ENCODE data around the gene AQP3. TPM values are rescaled to one million over a fixed set of nuclear protein-coding genes. Genes with fewer than 3 reads are reported as not detected.
"Not testable (repeated sequence)": the region's sequence is repeated elsewhere in the genome, so short reads cannot be mapped to it uniquely, and the experiment has no call there.

Gene AQP3
- polyA plus RNA-seq, 2 of the 4 experiments (the other 2 are of a cell fraction) = 6.2 to 18.8 TPM

- no peak overlapping the region; a peak in 1 of 6 replicates for H3K27ac ChIP-seq
- H3K4me1 ChIP-seq = peaks cover 30% of the 10 kb centered on the region
- H3K9me3 ChIP-seq = no peaks in the 10 kb centered on the region
- TF ChIP-seq NR3C1 (IDR thresholded peaks at IDR 0.05) (no peak), ZFP36 (IDR thresholded peaks at IDR 0.05; ENCODE audit: borderline replicate concordance, partially characterized antibody) (peak; percentile 30)
- H3K4me3 ChIP-seq = no peak overlapping the region
- 87% methylated on average over 3 of the region's 3 CpGs for WGBS (ENCODE audit: missing lambda C conversion rate)
- DNase-seq (ENCODE audit: low read depth in 1 of 2, low spot score in 1 of 2) (no peak), ATAC-seq (no peak), FAIRE-seq (no peak)
- no peak overlapping the region for H3K4me2 ChIP-seq
- ChIA-PET CTCF (interaction anchor here (1.0 to 12.6 kb wide), 9 partner anchors 8 to 117 kb away, joined by 3 to 177 read pairs (median 4); partner anchors contain the start of genes ANKRD18B and NOL6), POLR2A (no interaction called here)
Observed at GRCh38 chr9:33407061-33407460, 40.3 kb downstream of the AQP3 start.

GRCh38 chr9:33404788-33405362 is 42.5 kb downstream of the AQP3 start:
- Histone ChIP-seq H3K4me2 (no peak overlapping the region), H3K4me1 (peaks cover 30% of the 10 kb centered on the region), H3K9me3 (no peaks in the 10 kb centered on the region), H3K27ac (peak overlapping the region; percentile 27 to 49; a peak in 4 of 6 replicates), H3K4me3 (no peak overlapping the region)
- POLR2A ChIA-PET = interaction anchor here (0.6 to 1.0 kb wide), 3 partner anchors 10 to 115 kb away, joined by 3 to 4 read pairs (median 3); partner anchors contain the start of gene NFX1
- DNase-seq (ENCODE audit: low read depth in 1 of 2, low spot score in 1 of 2) (no peak), ATAC-seq (peak; percentile 42 to 67; a peak in 3 of 6 replicates), FAIRE-seq (no peak)
- WGBS (ENCODE audit: missing lambda C conversion rate) = 69% methylated on average over 4 of the region's 4 CpGs
- TF ChIP-seq POLR2A (IDR thresholded peaks at IDR 0.05; ENCODE audit: low read length) (no peak), FOXS1 (CRISPR knock-in tag; IDR thresholded peaks at IDR 0.05) (no peak), CHD2 (IDR thresholded peaks at IDR 0.05; ENCODE audit: low read length, partially characterized antibody) (no peak), CBX8 (IDR thresholded peaks at IDR 0.05) (no peak), HOXA7 (CRISPR knock-in tag; IDR thresholded peaks at IDR 0.05) (no peak)
- TF ChIP-seq, protein P1, sequence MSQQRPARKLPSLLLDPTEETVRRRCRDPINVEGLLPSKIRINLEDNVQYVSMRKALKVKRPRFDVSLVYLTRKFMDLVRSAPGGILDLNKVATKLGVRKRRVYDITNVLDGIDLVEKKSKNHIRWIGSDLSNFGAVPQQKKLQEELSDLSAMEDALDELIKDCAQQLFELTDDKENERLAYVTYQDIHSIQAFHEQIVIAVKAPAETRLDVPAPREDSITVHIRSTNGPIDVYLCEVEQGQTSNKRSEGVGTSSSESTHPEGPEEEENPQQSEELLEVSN (IDR thresholded peaks at IDR 0.05; ENCODE audit: borderline replicate concordance, low read depth) = no peak
- CTCF ChIA-PET = interaction anchor here (0.8 to 9.8 kb wide), 14 partner anchors 10 to 317 kb away, joined by 3 to 299 read pairs (median 12); partner anchors contain the start of genes ANKRD18B, AQP3 and NOL6

DNA sequence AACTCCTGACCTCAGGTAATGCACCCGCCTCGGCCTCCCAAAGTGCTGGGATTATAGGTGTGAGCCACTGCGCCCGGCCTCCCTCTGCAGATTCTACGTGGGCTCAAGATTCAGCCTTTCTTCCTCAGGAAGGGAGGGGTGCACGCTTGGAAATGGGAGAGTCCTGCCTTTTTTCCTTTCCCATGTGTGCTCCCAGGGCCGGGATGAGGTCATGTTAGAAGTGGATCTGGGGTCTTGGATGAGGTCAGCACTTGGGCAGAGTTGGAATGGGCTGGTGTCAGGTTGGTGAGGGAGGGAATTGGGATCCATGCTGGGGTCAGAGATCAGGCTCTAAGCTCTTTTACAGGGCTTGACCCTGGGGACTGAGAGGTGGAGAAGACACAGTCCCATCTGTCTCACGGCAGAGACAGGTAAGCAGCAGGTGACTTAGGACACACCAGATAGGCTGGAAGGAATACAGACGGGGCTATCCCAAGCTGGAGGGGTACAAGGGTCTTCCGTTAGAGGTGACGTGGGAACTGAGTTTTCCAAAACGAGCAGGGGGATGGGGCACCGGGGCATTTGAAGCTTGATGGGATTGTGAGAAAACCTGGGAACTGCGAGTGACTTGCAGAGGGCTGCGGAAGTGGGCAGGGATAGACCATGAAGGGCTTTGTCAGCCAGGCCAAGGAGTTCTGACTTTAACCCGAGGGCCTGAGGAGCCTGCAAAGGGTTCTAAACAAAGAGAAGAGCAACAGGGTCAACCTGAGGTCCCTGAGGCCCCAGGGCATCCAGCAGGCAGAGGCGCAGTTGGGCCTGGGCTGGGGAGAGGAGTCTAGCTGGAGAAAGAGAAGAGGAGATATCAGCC is 43.2 kb downstream of the AQP3 start:
- ATAC-seq = peak in 1 of 2 experiments; percentile 9; a peak in 5 of 6 replicates
- peaks cover 30% of the 10 kb centered on the region for H3K4me1 ChIP-seq
- ChIA-PET CTCF (interaction anchor here (0.6 to 9.8 kb wide), 35 partner anchors 9 to 328 kb away, joined by 3 to 299 read pairs (median 5); partner anchors contain the start of genes ANKRD18B, AQP3 and NOL6), POLR2A (interaction anchor here (0.6 to 1.1 kb wide), 5 partner anchors 11 to 114 kb away, joined by 3 to 5 read pairs (median 4); partner anchors contain the start of genes NFX1 and NOL6)
- no peaks in the 10 kb centered on the region for H3K9me3 ChIP-seq
- peak overlapping the region; percentile 27 to 49; a peak in 4 of 6 replicates for H3K27ac ChIP-seq
- DNase-seq (ENCODE audit: low read depth in 1 of 2, low spot score in 1 of 2) = no peak
- H3K4me2 ChIP-seq = peak overlapping the region; percentile 55; the same call in 1 of the 3 replicates
- WGBS (ENCODE audit: missing lambda C conversion rate) = 81% methylated on average over 17 of the region's 17 CpGs
- TF ChIP-seq REST (IDR thresholded peaks at IDR 0.05) = no peak
- TF ChIP-seq NFE2L2 (conservative IDR thresholded peaks at IDR 0.05; ENCODE audit: low read length) = no peak
- no peak for TF ChIP-seq EHMT2 (IDR thresholded peaks at IDR 0.05; ENCODE audit: low read depth)
- no peak for TF ChIP-seq NR3C1 (IDR thresholded peaks at IDR 0.05)
- no peak for TF ChIP-seq EHF (CRISPR knock-in tag; IDR thresholded peaks at IDR 0.05)
- TF ChIP-seq JUN (IDR thresholded peaks at IDR 0.05) = no peak
- H3K4me3 ChIP-seq = no peak overlapping the region
- FAIRE-seq = no peak

GRCh38 chr9:33402371-33402770 is 45.0 kb downstream of the AQP3 start, which contains the start of gene AQP7:
Gene AQP7 (minus strand): TSS chr9:33402568. CDS start chr9:33401262, 1,306 bp downstream.
- 94% methylated on average over 3 of the region's 10 CpGs for WGBS (ENCODE audit: missing lambda C conversion rate)
- peaks cover 20% of the 10 kb centered on the region for H3K4me1 ChIP-seq
- peak within 1 kb of the TSS; percentile 55 for H3K4me2 ChIP-seq
- CTCF ChIA-PET = interaction anchor here (1.0 to 9.8 kb wide), 17 partner anchors 10 to 329 kb away, joined by 3 to 299 read pairs (median 6); partner anchors contain the start of genes AQP3 and NOL6
- peak within 1 kb of the TSS; percentile 78 to 83 for H3K27ac ChIP-seq
- DNase-seq (ENCODE audit: low read depth in 1 of 2, low spot score in 1 of 2); FAIRE-seq; POLR2A ChIA-PET; ATAC-seq; H3K4me3 ChIP-seq; H3K9me3 ChIP-seq: not testable (repeated sequence)

DNA sequence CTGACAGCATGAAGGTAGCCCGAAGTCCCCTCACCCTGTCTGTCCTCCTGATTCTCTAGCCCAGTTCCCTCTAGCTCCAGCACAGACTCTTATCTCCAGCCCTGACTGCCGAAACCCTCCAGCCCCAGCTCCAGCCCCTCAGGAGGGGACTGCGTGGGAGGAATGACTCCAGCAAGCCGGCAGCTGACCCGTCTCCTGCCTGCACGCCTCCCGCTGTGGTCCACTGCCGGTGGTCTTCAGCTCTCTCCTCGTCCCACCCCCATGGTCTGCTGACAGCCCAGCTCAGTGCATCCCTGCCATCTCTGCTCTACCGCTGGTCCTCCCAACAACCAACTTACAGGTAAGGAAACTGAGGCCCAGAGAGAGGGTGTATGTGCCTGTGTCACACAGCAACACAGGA is 45.6 kb downstream of the AQP3 start:
- H3K27ac ChIP-seq; H3K4me2 ChIP-seq; POLR2A ChIA-PET; DNase-seq (ENCODE audit: low read depth in 1 of 2, low spot score in 1 of 2); ATAC-seq; H3K9me3 ChIP-seq; H3K4me3 ChIP-seq; FAIRE-seq: not testable (repeated sequence)
- WGBS (ENCODE audit: missing lambda C conversion rate) = 85% methylated on average over 10 of the region's 10 CpGs
- CTCF ChIA-PET = interaction anchor here (2.3 to 9.8 kb wide), 5 partner anchors 9 to 65 kb away, joined by 11 to 299 read pairs (median 68); partner anchors contain the start of genes AQP3 and NOL6
- H3K4me1 ChIP-seq = peaks cover 20% of the 10 kb centered on the region

- ATAC-seq; H3K4me2 ChIP-seq; FAIRE-seq; H3K4me3 ChIP-seq; POLR2A ChIA-PET; H3K27ac ChIP-seq; DNase-seq (ENCODE audit: low read depth in 1 of 2, low spot score in 1 of 2); H3K9me3 ChIP-seq: not testable (repeated sequence)
- CTCF ChIA-PET = interaction anchor here (0.9 to 9.8 kb wide), 4 partner anchors 16 to 225 kb away, joined by 3 to 299 read pairs (median 46); partner anchors contain the start of gene NOL6
- H3K4me1 ChIP-seq = peaks cover 20% of the 10 kb centered on the region
- WGBS (ENCODE audit: missing lambda C conversion rate) = 80% methylated on average over 4 of the region's 4 CpGs
Observed at GRCh38 chr9:33399047-33399446, 48.3 kb downstream of the AQP3 start.

Measured in A549 (cell line).